Mesenchymal stem cell (in vitro differentiated cells and primary cell): ENCODE results near the gene TOP3A.

Source experiments
- DNase-seq: peaks from one replicate; pipeline ENCODE4 v3.0.0-alpha.2; 2013
- H2AFZ ChIP-seq: one replicate; pipeline ENCODE4 v1.6.1; 2013; ENCODE audit warnings: low read depth, mild to moderate bottlenecking, control low read depth, inconsistent platforms, low read length, moderate library complexity
- H2AK5ac ChIP-seq: 2 replicates; pipeline ENCODE4 v1.6.1; 2013; ENCODE audit warnings: low read length, moderate library complexity, mild to moderate bottlenecking, inconsistent platforms; ENCODE audit not compliant: severe bottlenecking
- H2BK120ac ChIP-seq: one replicate; pipeline ENCODE4 v1.6.1; 2013; ENCODE audit warnings: low read depth, mild to moderate bottlenecking, inconsistent platforms, low read length, moderate library complexity
- H2BK12ac ChIP-seq, 2 experiments: one replicate each; pipeline ENCODE4 v1.6.1; 2013; ENCODE audit warnings: inconsistent platforms in 2 of 2, low read length in 2 of 2, mild to moderate bottlenecking in 2 of 2, moderate library complexity in 2 of 2, control low read depth in 1 of 2
- H2BK15ac ChIP-seq: one replicate; pipeline ENCODE4 v1.6.1; 2013; ENCODE audit warnings: mild to moderate bottlenecking, low read depth, inconsistent platforms; ENCODE audit not compliant: poor library complexity, severe bottlenecking
- H2BK5ac ChIP-seq: 2 replicates; pipeline ENCODE4 v1.6.1; 2013; ENCODE audit warnings: low read depth, mild to moderate bottlenecking, low read length, control low read depth, inconsistent platforms; ENCODE audit not compliant: poor library complexity, severe bottlenecking
- H3K14ac ChIP-seq, 2 experiments: one replicate each; pipeline ENCODE4 v1.6.1; 2013; ENCODE audit warnings: inconsistent platforms in 2 of 2, low read length in 2 of 2, control low read depth in 1 of 2, mild to moderate bottlenecking in 1 of 2, moderate library complexity in 1 of 2
- H3K18ac ChIP-seq, 2 experiments: one replicate each; pipeline ENCODE4 v1.6.1; 2013; ENCODE audit warnings: inconsistent platforms in 2 of 2, low read length in 2 of 2, control low read depth in 1 of 2, low read depth in 1 of 2, mild to moderate bottlenecking in 1 of 2
- H3K23ac ChIP-seq, 2 experiments: one replicate each; pipeline ENCODE4 v1.6.1; 2013; ENCODE audit warnings: inconsistent platforms in 2 of 2, low read length in 2 of 2, mild to moderate bottlenecking in 2 of 2, moderate library complexity in 2 of 2, control low read depth in 1 of 2
- H3K27ac ChIP-seq: 2 replicates; pipeline ENCODE4 v1.5.1; 2013; ENCODE audit warnings: mild to moderate bottlenecking, moderate library complexity, low read length, control low read depth, inconsistent platforms; ENCODE audit not compliant: poor library complexity, severe bottlenecking
- H3K27me3 ChIP-seq, 2 experiments: 2 replicates each; pipeline versions ENCODE4 v1.6.1 to v1.7.0; 2013; ENCODE audit warnings: low read length in 2 of 2, mild to moderate bottlenecking in 2 of 2, moderate library complexity in 2 of 2, control low read depth in 1 of 2, inconsistent platforms in 1 of 2; ENCODE audit not compliant: control insufficient read depth in 1 of 2, insufficient read depth in 1 of 2
- H3K36me3 ChIP-seq, 2 experiments: 2 replicates each; pipeline versions ENCODE4 v1.6.1 to v1.7.0; 2013; ENCODE audit warnings: low read length in 2 of 2, control low read depth in 1 of 2, inconsistent platforms in 1 of 2, low read depth in 1 of 2, mild to moderate bottlenecking in 1 of 2; ENCODE audit not compliant: insufficient read depth in 2 of 2, control insufficient read depth in 1 of 2
- H3K4ac ChIP-seq, 2 experiments: one replicate each; pipeline ENCODE4 v1.6.1; 2013; ENCODE audit warnings: inconsistent platforms in 2 of 2, low read length in 2 of 2, mild to moderate bottlenecking in 2 of 2, moderate library complexity in 2 of 2, control low read depth in 1 of 2, low read depth in 1 of 2
- H3K4me1 ChIP-seq: 2 replicates; pipeline ENCODE4 v1.6.1; 2013; ENCODE audit warnings: low read depth, low read length, control low read depth; ENCODE audit not compliant: control insufficient read depth, insufficient read depth
- H3K4me2 ChIP-seq: 2 replicates; pipeline ENCODE4 v1.6.1; 2013; ENCODE audit warnings: low read length, mild to moderate bottlenecking, inconsistent platforms; ENCODE audit not compliant: poor library complexity, severe bottlenecking
- H3K4me3 ChIP-seq, 2 experiments: 2 replicates each; pipeline versions ENCODE4 v1.5.1 to v1.7.0; 2013; ENCODE audit warnings: low read length in 2 of 2, mild to moderate bottlenecking in 2 of 2, control low read depth in 1 of 2, low read depth in 1 of 2; ENCODE audit not compliant: insufficient read depth in 1 of 2
- H3K79me1 ChIP-seq: replicated peaks from 2 replicates; pipeline ENCODE4 v1.6.1; 2013; ENCODE audit warnings: mild to moderate bottlenecking, control low read depth, low read length, inconsistent platforms; ENCODE audit not compliant: poor library complexity, severe bottlenecking
- H3K9ac ChIP-seq: 2 replicates; pipeline ENCODE4 v1.7.0; 2013; ENCODE audit warnings: mild to moderate bottlenecking, low read length, moderate library complexity
- H3K9me3 ChIP-seq: 2 replicates; pipeline ENCODE4 v1.7.0; 2013; ENCODE audit warnings: mild to moderate bottlenecking, low read length; ENCODE audit not compliant: control insufficient read depth
- H4K8ac ChIP-seq: one replicate; pipeline ENCODE4 v1.6.1; 2013; ENCODE audit warnings: inconsistent platforms, mild to moderate bottlenecking, low read length, moderate library complexity
- H4K91ac ChIP-seq: one replicate; pipeline ENCODE4 v1.6.1; 2013; ENCODE audit warnings: mild to moderate bottlenecking, low read length, inconsistent platforms
- WGBS: methylation state at CpG from one replicate; pipeline ENCODE4 v1.1.7; 2013; ENCODE audit warnings: mixed read lengths; 5-methylcytosine and 5-hydroxymethylcytosine counted together

The TOP3A gene

DNA sequence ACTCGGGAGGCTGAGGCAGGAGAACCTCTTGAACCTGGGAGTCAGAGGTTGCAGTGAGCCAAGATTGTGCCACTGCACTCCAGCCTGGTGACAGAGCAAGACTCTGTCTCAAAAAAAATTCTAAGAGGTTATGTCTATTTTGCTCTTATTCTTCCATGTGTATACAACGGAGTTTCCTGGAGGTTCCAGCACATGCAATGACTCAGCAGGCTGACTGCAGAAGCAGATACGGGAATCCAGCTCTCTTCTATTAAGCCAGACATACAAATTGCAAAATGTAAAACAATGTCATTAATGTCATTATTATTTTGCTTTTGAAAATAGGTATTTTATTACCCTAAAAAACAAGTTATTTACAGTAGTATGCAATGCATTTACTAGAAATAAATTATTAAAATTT is 35.9 kb downstream of the TOP3A start:
- Histone ChIP-seq H4K91ac (no peak overlapping the region), H3K14ac (no peak overlapping the region), H3K4me1 (no peaks in the 10 kb centered on the region), H3K79me1 (peaks cover 29% of the 10 kb centered on the region), H3K4ac (no peak overlapping the region), H3K27ac (no peak overlapping the region), H2AFZ (no peak overlapping the region), H2BK15ac (no peak overlapping the region), H4K8ac (no peak overlapping the region), H3K9ac (no peak overlapping the region), H3K18ac (no peak overlapping the region), H3K23ac (no peak overlapping the region), H2BK120ac (no peak overlapping the region), H3K9me3 (no peaks in the 10 kb centered on the region), H2BK5ac (no peak overlapping the region), H3K36me3 (peaks cover 77 to 81% of the 10 kb centered on the region in 2 experiments), H2BK12ac (no peak overlapping the region), H3K27me3 (no peaks in the 10 kb centered on the region), H3K4me3 (no peak overlapping the region), H3K4me2 (no peak overlapping the region), H2AK5ac (no peak overlapping the region)
- WGBS = 89% methylated on average over 1 of the region's 3 CpGs
- DNase-seq = peak; percentile 83

GRCh38 chr17:18277076-18277475 is 37.7 kb downstream of the TOP3A start:
- no peak overlapping the region for H3K4me3 ChIP-seq
- no peak overlapping the region for H3K4ac ChIP-seq
- H2AK5ac ChIP-seq = no peak overlapping the region
- no peak overlapping the region for H3K14ac ChIP-seq
- H3K27ac ChIP-seq = no peak overlapping the region
- no peak overlapping the region for H2BK15ac ChIP-seq
- no peak overlapping the region for H4K91ac ChIP-seq
- H3K9me3 ChIP-seq = no peaks in the 10 kb centered on the region
- H3K23ac ChIP-seq = no peak overlapping the region
- no peak overlapping the region for H2BK120ac ChIP-seq
- no peak overlapping the region for H2AFZ ChIP-seq
- no peak overlapping the region for H2BK12ac ChIP-seq
- WGBS = 100% methylated on average over 1 of the region's 1 CpG
- H3K4me1 ChIP-seq = no peaks in the 10 kb centered on the region
- H3K27me3 ChIP-seq = no peaks in the 10 kb centered on the region
- no peak for DNase-seq
- H3K79me1 ChIP-seq = peaks cover 26% of the 10 kb centered on the region
- no peak overlapping the region for H3K18ac ChIP-seq
- H3K9ac ChIP-seq = no peak overlapping the region
- H4K8ac ChIP-seq = no peak overlapping the region
- no peak overlapping the region for H2BK5ac ChIP-seq
- H3K36me3 ChIP-seq = peaks cover 72 to 80% of the 10 kb centered on the region in 2 experiments
- H3K4me2 ChIP-seq = no peak overlapping the region

DNA sequence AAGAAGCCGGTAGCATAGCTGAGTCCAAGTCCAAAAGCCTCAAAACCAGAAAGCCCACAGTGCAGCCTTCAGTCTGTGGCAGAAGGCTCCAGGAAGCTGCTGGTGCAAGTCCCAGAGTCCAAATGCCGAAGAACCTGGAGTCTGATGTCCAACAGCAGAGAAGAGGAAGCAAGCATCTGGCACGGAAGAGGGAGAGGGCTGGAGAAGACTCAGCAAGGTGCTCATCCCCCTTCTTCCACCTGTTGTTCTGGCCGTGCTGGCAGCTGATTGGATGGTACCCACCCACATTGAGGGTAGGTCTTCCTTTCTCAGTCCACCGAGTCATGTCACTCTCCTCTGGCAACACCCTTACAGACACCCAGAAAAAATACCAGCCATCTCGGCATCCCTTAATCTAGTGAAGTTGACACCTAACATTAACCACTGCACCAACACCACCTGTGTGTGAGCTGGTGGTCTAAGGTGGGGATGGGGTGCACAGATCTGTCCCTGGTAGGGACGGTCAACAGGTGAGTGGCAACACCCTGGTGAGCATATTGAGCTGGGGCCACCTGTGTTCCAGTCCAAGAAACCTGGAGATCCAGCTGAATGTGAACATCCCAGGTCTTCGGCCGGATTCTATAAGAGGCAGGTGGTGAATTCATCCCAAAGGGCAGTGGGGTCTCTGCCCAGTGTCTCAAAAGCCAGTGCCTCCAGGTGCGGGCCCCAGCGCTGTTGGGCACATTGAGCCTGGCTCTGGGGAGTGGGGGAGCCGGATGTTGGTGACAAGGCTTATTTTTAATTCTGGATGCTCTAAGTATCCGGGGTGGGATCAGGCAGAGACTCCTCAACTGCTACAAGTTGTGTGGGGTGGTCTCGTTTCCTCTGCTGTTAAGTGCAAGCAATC is 44.5 kb downstream of the TOP3A start:
- H2BK12ac ChIP-seq = no peak overlapping the region
- H3K9ac ChIP-seq = no peak overlapping the region
- no peak overlapping the region for H3K4ac ChIP-seq
- no peaks in the 10 kb centered on the region for H3K27me3 ChIP-seq
- H4K8ac ChIP-seq = no peak overlapping the region
- no peak overlapping the region for H2AK5ac ChIP-seq
- H3K23ac ChIP-seq = no peak overlapping the region
- 94% methylated on average over 13 of the region's 14 CpGs for WGBS
- H2AFZ ChIP-seq = no peak overlapping the region
- no peak overlapping the region for H2BK5ac ChIP-seq
- no peak for DNase-seq
- H3K4me3 ChIP-seq = no peak overlapping the region
- no peak overlapping the region for H3K4me2 ChIP-seq
- no peak overlapping the region for H3K18ac ChIP-seq
- H3K36me3 ChIP-seq = peaks cover 39 to 45% of the 10 kb centered on the region in 2 experiments
- peaks cover 10% of the 10 kb centered on the region for H3K4me1 ChIP-seq
- H3K9me3 ChIP-seq = no peaks in the 10 kb centered on the region
- H3K27ac ChIP-seq = no peak overlapping the region
- no peak overlapping the region for H2BK120ac ChIP-seq
- no peak overlapping the region for H4K91ac ChIP-seq
- H2BK15ac ChIP-seq = no peak overlapping the region
- no peak overlapping the region for H3K14ac ChIP-seq
- H3K79me1 ChIP-seq = peaks cover 7% of the 10 kb centered on the region

- Histone ChIP-seq H3K27me3 (no peaks in the 10 kb centered on the region), H3K79me1 (peaks cover 16% of the 10 kb centered on the region), H2BK12ac (peak overlapping the region in 1 of 2 experiments; percentile 55), H2BK15ac (no peak overlapping the region), H3K18ac (no peak overlapping the region), H3K4me2 (no peak overlapping the region), H3K4me3 (no peak overlapping the region), H4K8ac (peak overlapping the region; percentile 38), H3K27ac (no peak overlapping the region), H3K9me3 (no peaks in the 10 kb centered on the region), H2AFZ (no peak overlapping the region), H3K23ac (no peak overlapping the region), H3K36me3 (peaks cover 41 to 49% of the 10 kb centered on the region in 2 experiments), H2BK120ac (no peak overlapping the region), H4K91ac (no peak overlapping the region), H2BK5ac (no peak overlapping the region), H3K4me1 (peaks cover 10% of the 10 kb centered on the region), H2AK5ac (no peak overlapping the region), H3K4ac (peak overlapping the region in 1 of 2 experiments; percentile 24), H3K14ac (peak overlapping the region in 1 of 2 experiments; percentile 73), H3K9ac (peak overlapping the region; percentile 59)
- peak; percentile 34 for DNase-seq
- 47% methylated on average over 14 of the region's 14 CpGs for WGBS
Observed at GRCh38 chr17:18267927-18268711, 46.7 kb downstream of the TOP3A start.
